Hepatocyte (in vitro differentiated cells): ENCODE results near the gene ONECUT2. TPM values are rescaled to one million over a fixed set of nuclear protein-coding genes. Genes with fewer than 3 reads are reported as not detected.

Experiments used
- DNase-seq: peaks from one replicate; pipeline ENCODE4 v3.0.0-alpha.2; 2016; ENCODE audit warnings: low spot score
- H2AFZ ChIP-seq: fragments of 200-600 bp; sonication (generic); 2 replicates; pipeline ENCODE4 v1.6.0; 2016; ENCODE audit warnings: antibody characterized with exemption, mild to moderate bottlenecking
- H3K27ac ChIP-seq: fragments of 200-600 bp; sonication (generic); 2 replicates; pipeline ENCODE4 v1.5.1; 2016; ENCODE audit warnings: mild to moderate bottlenecking
- H3K27me3 ChIP-seq: fragments of 200-600 bp; sonication (generic); 2 replicates; pipeline ENCODE4 v1.6.1; 2016
- H3K36me3 ChIP-seq: fragments of 200-600 bp; sonication (generic); replicated peaks from 2 replicates; pipeline ENCODE4 v1.5.1; 2016; ENCODE audit warnings: low read depth; ENCODE audit not compliant: insufficient read depth
- H3K4me1 ChIP-seq: fragments of 200-600 bp; sonication (generic); 2 replicates; pipeline ENCODE4 v1.5.1; 2016; ENCODE audit warnings: mild to moderate bottlenecking, moderate library complexity; ENCODE audit not compliant: insufficient read depth
- H3K4me2 ChIP-seq: fragments of 200-600 bp; sonication (generic); 2 replicates; pipeline ENCODE4 v1.6.0; 2016
- H3K4me3 ChIP-seq: fragments of 200-600 bp; sonication (generic); 2 replicates; pipeline ENCODE4 v1.5.1; 2016; ENCODE audit warnings: mild to moderate bottlenecking
- H3K79me2 ChIP-seq: fragments of 200-600 bp; sonication (generic); 2 replicates; pipeline ENCODE4 v1.6.0; 2017; ENCODE audit warnings: mild to moderate bottlenecking
- H3K9me2 ChIP-seq: fragments of 200-600 bp; sonication (generic); replicated peaks from 2 replicates; pipeline ENCODE4 v1.6.0; 2017; ENCODE audit warnings: mild to moderate bottlenecking; ENCODE audit not compliant: insufficient read depth
- H3K9me3 ChIP-seq: fragments of 200-600 bp; sonication (generic); 2 replicates; pipeline ENCODE4 v1.5.1; 2016; ENCODE audit warnings: low read depth, mild to moderate bottlenecking
- H4K20me1 ChIP-seq: fragments of 200-600 bp; sonication (generic); 2 replicates; pipeline ENCODE4 v1.6.0; 2016; ENCODE audit warnings: mild to moderate bottlenecking; ENCODE audit not compliant: insufficient read depth, poor library complexity, severe bottlenecking
- EZH2 ChIP-seq: fragments of 200-600 bp; sonication (generic); IDR thresholded peaks from 2 replicates; pipeline ENCODE4 v1.6.1; 2016; ENCODE audit warnings: antibody characterized with exemption, mild to moderate bottlenecking, borderline replicate concordance
- EZH2phosphoT487 ChIP-seq: fragments of 200-600 bp; sonication (generic); IDR thresholded peaks from one replicate; pipeline ENCODE4 v1.6.1; 2018; ENCODE audit warnings: antibody characterized with exemption, mild to moderate bottlenecking, low read depth, moderate library complexity; ENCODE audit not compliant: unreplicated experiment, severe bottlenecking
- WGBS: methylation state at CpG from one replicate; pipeline ENCODE4 v1.1.6; 2016; ENCODE audit warnings: low lambda C conversion rate; ENCODE audit errors: missing lambda C conversion rate; 5-methylcytosine and 5-hydroxymethylcytosine counted together
- polyA plus RNA-seq: library from polyadenylated mRNA; unstranded; fragments of >200 nt; fragmentation: Nextera tagmentation; extraction: Ambion mirVana; gene quantifications from 2 replicates; pipeline ENCODE4 v1.2.1, GENCODE V29; 2016
- total RNA-seq: library from RNA; depleted of rRNA; stranded (reverse); fragments of >200 nt; gene quantifications from 2 replicates; pipeline ENCODE4 v1.2.3, GENCODE V29; 2014
- TF ChIP-seq, protein P1 (sequence below): fragments of 200-600 bp; sonication (generic); IDR thresholded peaks from 2 replicates; pipeline ENCODE4 v1.5.1; 2016; ENCODE audit warnings: antibody characterized with exemption, mild to moderate bottlenecking; ENCODE audit not compliant: poor library complexity

The ONECUT2 gene
- total and polyA plus RNA-seq, 2 experiments from 2014 or later = 0.24 to 1.7 TPM

DNA sequence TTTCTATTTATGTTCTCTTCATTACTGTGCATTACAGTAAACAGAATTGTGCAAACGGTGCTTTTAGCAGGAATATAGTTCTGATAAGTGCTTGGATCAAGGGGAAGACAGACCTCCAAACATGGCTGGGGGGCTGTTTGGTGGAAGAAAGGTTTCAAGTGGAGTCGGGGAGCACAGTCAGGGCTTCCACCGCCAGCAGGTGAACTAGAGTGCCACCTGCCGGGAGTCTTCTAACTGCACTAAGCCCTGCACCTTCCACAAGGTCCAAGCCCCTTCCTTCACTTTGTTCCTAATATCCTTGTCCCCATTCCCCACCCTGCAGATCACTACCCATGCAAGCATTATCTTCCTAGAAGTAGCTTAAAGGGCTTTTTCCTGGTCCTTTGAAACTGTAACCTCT, 11.1 kb downstream of the ONECUT2 start:
- H3K9me2 ChIP-seq = no peaks in the 10 kb centered on the region
- TF ChIP-seq, protein P1, sequence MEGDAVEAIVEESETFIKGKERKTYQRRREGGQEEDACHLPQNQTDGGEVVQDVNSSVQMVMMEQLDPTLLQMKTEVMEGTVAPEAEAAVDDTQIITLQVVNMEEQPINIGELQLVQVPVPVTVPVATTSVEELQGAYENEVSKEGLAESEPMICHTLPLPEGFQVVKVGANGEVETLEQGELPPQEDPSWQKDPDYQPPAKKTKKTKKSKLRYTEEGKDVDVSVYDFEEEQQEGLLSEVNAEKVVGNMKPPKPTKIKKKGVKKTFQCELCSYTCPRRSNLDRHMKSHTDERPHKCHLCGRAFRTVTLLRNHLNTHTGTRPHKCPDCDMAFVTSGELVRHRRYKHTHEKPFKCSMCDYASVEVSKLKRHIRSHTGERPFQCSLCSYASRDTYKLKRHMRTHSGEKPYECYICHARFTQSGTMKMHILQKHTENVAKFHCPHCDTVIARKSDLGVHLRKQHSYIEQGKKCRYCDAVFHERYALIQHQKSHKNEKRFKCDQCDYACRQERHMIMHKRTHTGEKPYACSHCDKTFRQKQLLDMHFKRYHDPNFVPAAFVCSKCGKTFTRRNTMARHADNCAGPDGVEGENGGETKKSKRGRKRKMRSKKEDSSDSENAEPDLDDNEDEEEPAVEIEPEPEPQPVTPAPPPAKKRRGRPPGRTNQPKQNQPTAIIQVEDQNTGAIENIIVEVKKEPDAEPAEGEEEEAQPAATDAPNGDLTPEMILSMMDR = peak; percentile 34
- no peak for TF ChIP-seq EZH2
- no peak for TF ChIP-seq EZH2phosphoT487
- no peaks in the 10 kb centered on the region for H3K79me2 ChIP-seq
- no peaks in the 10 kb centered on the region for H3K36me3 ChIP-seq
- no peaks in the 10 kb centered on the region for H3K9me3 ChIP-seq
- no peak overlapping the region for H3K27ac ChIP-seq
- H2AFZ ChIP-seq = no peak overlapping the region
- no peak for DNase-seq
- H3K27me3 ChIP-seq = peaks cover 54% of the 10 kb centered on the region
- H4K20me1 ChIP-seq = no peaks in the 10 kb centered on the region
- no peak overlapping the region for H3K4me2 ChIP-seq
- WGBS = 7% methylated on average over 4 of the region's 4 CpGs
- H3K4me3 ChIP-seq = no peak overlapping the region
- H3K4me1 ChIP-seq = no peaks in the 10 kb centered on the region

DNA sequence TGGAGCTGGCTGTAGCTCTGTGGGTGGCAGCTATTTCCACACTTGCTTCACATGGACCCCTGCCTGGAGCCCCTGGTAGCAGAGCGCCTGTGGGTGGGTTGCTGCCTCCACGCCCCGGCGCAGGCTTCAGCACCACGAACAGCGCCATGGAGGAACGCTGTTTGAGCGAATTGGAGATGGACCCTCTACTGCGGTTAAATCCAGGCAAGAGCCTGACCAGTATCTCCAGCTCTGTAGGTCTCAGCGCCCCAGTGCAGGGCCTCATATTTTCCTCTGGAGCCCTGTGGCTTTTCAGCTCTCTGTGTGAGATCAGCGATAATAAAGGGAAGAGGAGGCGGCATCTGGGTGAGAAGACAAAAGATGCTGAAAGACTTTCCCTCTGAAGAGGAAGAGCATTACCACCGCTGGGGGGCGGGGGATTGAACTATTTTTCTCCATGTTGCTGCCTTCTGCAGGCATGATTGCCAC, 12.0 kb downstream of the ONECUT2 start:
- no peaks in the 10 kb centered on the region for H4K20me1 ChIP-seq
- 5% methylated on average over 14 of the region's 14 CpGs for WGBS
- TF ChIP-seq, protein P1 = no peak
- no peak for TF ChIP-seq EZH2
- TF ChIP-seq EZH2phosphoT487 = no peak
- no peaks in the 10 kb centered on the region for H3K4me1 ChIP-seq
- no peaks in the 10 kb centered on the region for H3K9me2 ChIP-seq
- no peak overlapping the region for H3K4me2 ChIP-seq
- H3K36me3 ChIP-seq = no peaks in the 10 kb centered on the region
- H3K9me3 ChIP-seq = no peaks in the 10 kb centered on the region
- H3K79me2 ChIP-seq = no peaks in the 10 kb centered on the region
- no peak overlapping the region for H3K4me3 ChIP-seq
- no peak overlapping the region for H2AFZ ChIP-seq
- H3K27ac ChIP-seq = no peak overlapping the region
- peak; percentile 76 for DNase-seq
- H3K27me3 ChIP-seq = peaks cover 46% of the 10 kb centered on the region

DNA sequence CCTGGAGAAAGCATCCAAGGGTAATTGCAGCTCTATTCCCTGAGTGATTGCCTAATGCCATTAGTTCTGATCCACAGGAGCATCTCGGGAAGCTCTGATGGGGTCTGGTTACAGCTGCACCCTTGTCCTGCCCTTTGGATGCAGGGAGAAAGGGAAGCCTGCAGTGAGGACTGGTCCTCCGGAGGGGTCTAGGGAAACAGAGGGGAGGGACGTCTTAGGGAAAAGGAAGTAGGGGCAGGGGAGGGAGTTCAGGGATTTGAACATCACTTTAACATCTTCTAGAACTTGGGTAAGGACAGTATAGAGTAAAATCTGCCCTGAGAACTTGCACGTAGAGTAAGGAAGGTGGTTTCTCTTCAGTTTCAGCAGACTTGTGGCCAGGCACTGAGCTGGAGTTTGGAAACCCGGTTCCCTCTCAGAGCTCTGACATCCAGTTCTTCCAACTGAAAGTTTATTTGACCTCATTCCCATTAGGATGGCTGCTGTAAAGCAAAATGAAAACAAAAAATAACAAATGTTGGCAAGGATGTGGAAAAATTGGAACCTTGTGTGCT, 20.5 kb downstream of the ONECUT2 start:
- DNase-seq = no peak
- no peak overlapping the region for H3K4me3 ChIP-seq
- H4K20me1 ChIP-seq = no peaks in the 10 kb centered on the region
- H3K36me3 ChIP-seq = no peaks in the 10 kb centered on the region
- H3K27me3 ChIP-seq = peaks cover 4% of the 10 kb centered on the region
- H3K79me2 ChIP-seq = no peaks in the 10 kb centered on the region
- no peaks in the 10 kb centered on the region for H3K9me2 ChIP-seq
- no peak overlapping the region for H3K27ac ChIP-seq
- WGBS = 63% methylated on average over 5 of the region's 5 CpGs
- H3K9me3 ChIP-seq = no peaks in the 10 kb centered on the region
- no peak overlapping the region for H3K4me2 ChIP-seq
- H3K4me1 ChIP-seq = no peaks in the 10 kb centered on the region
- no peak overlapping the region for H2AFZ ChIP-seq
- no peak for TF ChIP-seq EZH2phosphoT487
- TF ChIP-seq, protein P1 = no peak
- TF ChIP-seq EZH2 = no peak
